HEK293 (cell line): ENCODE data around the gene ARHGAP25.

Experiments
- CTCF ChIA-PET: fragments of 350-600 bp; formaldehyde crosslinking; extraction: SDS; loops from one replicate; lab custom pipeline; 2021; ENCODE audit warnings: antibody characterized with exemption; lab: Yijun Ruan, JAX
- POLR2A ChIA-PET: fragments of 300-600 bp; formaldehyde crosslinking; extraction: SDS; loops from one replicate; lab custom pipeline; 2020; ENCODE audit warnings: antibody characterized with exemption, inconsistent platforms; lab: Yijun Ruan, JAX
- H3K27ac ChIP-seq: fragments of 200-500 bp; sonication (Bioruptor generic); 2 replicates; pipeline ENCODE4 v1.5.1; 2014; ENCODE audit warnings: low read depth, low read length, control low read depth, inconsistent platforms; ENCODE audit errors: extremely low read depth
- H3K36me3 ChIP-seq, 2 experiments: fragments of 200-500 bp in 1 of 2; sonication (Bioruptor generic) in 1 of 2; 1 replicate in 1 of 2; 2 replicates in 1 of 2; pipeline ENCODE4 v1.5.1; 2014 to 2017; ENCODE audit warnings: inconsistent platforms in 2 of 2, low read length in 2 of 2; ENCODE audit not compliant: control insufficient read depth in 2 of 2, insufficient read depth in 1 of 2
- H3K4me1 ChIP-seq: fragments of 200-500 bp; sonication (Bioruptor generic); 2 replicates; pipeline ENCODE4 v1.5.1; 2014; ENCODE audit warnings: mild to moderate bottlenecking, low read length, inconsistent platforms; ENCODE audit not compliant: control insufficient read depth, insufficient read depth
- H3K4me3 ChIP-seq: 2 replicates; pipeline ENCODE4 v1.5.1; 2011; ENCODE audit warnings: low read depth, mild to moderate bottlenecking, control low read depth, low read length, moderate library complexity
- H3K9me3 ChIP-seq: fragments of 200-500 bp; sonication (Bioruptor generic); 2 replicates; pipeline ENCODE4 v1.5.1; 2014; ENCODE audit warnings: low read depth, low read length, inconsistent platforms; ENCODE audit not compliant: control insufficient read depth, insufficient read depth
- BCL6B ChIP-seq: fragments of 450-650 bp; formaldehyde crosslinking; IDR thresholded peaks from 2 replicates; pipeline ENCODE4 v1.5.1; 2017; ENCODE audit warnings: missing biosample characterization, missing genetic modification characterization
- KLF8 ChIP-seq: fragments of 450-650 bp; formaldehyde crosslinking; IDR thresholded peaks from 2 replicates; pipeline ENCODE4 v1.5.1; 2016; ENCODE audit warnings: missing biosample characterization, missing genetic modification characterization
- SALL2 ChIP-seq: fragments of 450-650 bp; formaldehyde crosslinking; IDR thresholded peaks from 2 replicates; pipeline ENCODE4 v1.5.0; 2017; ENCODE audit warnings: missing biosample characterization, mild to moderate bottlenecking, missing genetic modification characterization, borderline replicate concordance
- ZNF133 ChIP-seq: fragments of 450-650 bp; formaldehyde crosslinking; IDR thresholded peaks from 2 replicates; pipeline ENCODE4 v1.5.1; 2016; ENCODE audit warnings: missing biosample characterization, missing genetic modification characterization
- ZNF16 ChIP-seq: fragments of 450-650 bp; formaldehyde crosslinking; IDR thresholded peaks from 2 replicates; pipeline ENCODE4 v1.5.1; 2016; ENCODE audit warnings: low read depth, missing biosample characterization, missing genetic modification characterization
- ZNF174 ChIP-seq: fragments of 450-650 bp; formaldehyde crosslinking; IDR thresholded peaks from 2 replicates; pipeline ENCODE4 v1.5.0; 2017; ENCODE audit warnings: missing biosample characterization, mild to moderate bottlenecking, missing genetic modification characterization
- ZNF221 ChIP-seq: fragments of 450-650 bp; formaldehyde crosslinking; IDR thresholded peaks from 2 replicates; pipeline ENCODE4 v1.5.1; 2017; ENCODE audit warnings: missing biosample characterization, missing genetic modification characterization, borderline replicate concordance
- ZNF391 ChIP-seq: fragments of 450-650 bp; formaldehyde crosslinking; IDR thresholded peaks from 2 replicates; pipeline ENCODE4 v1.5.1; 2016; ENCODE audit warnings: low read depth, missing biosample characterization, missing genetic modification characterization, borderline replicate concordance
- ZNF394 ChIP-seq: fragments of 450-650 bp; formaldehyde crosslinking; IDR thresholded peaks from 2 replicates; pipeline ENCODE4 v1.5.1; 2016; ENCODE audit warnings: missing biosample characterization, missing genetic modification characterization, mild to moderate bottlenecking, moderate library complexity, borderline replicate concordance
- ZNF518A ChIP-seq: fragments of 450-650 bp; formaldehyde crosslinking; conservative IDR thresholded peaks from 2 replicates; pipeline ENCODE4 v1.5.1; 2016; ENCODE audit warnings: low read depth, missing biosample characterization, missing genetic modification characterization
- ZNF580 ChIP-seq: fragments of 450-650 bp; formaldehyde crosslinking; IDR thresholded peaks from 2 replicates; pipeline ENCODE4 v1.5.1; 2016; ENCODE audit warnings: missing biosample characterization, missing genetic modification characterization
- ZNF692 ChIP-seq: fragments of 450-650 bp; formaldehyde crosslinking; IDR thresholded peaks from 2 replicates; pipeline ENCODE4 v1.5.1; 2016; ENCODE audit warnings: missing biosample characterization, missing genetic modification characterization
- ZNF707 ChIP-seq: fragments of 450-650 bp; formaldehyde crosslinking; IDR thresholded peaks from 2 replicates; pipeline ENCODE4 v1.5.1; 2016; ENCODE audit warnings: missing biosample characterization, missing genetic modification characterization
- ZNF777 ChIP-seq: fragments of 450-650 bp; formaldehyde crosslinking; IDR thresholded peaks from 2 replicates; pipeline ENCODE4 v1.5.1; 2017; ENCODE audit warnings: missing biosample characterization, missing genetic modification characterization, borderline replicate concordance
- ZNF837 ChIP-seq: fragments of 450-650 bp; formaldehyde crosslinking; IDR thresholded peaks from 2 replicates; pipeline ENCODE4 v1.5.1; 2016; ENCODE audit warnings: missing biosample characterization, missing genetic modification characterization
- ZSCAN30 ChIP-seq: fragments of 450-650 bp; IDR thresholded peaks from 2 replicates; pipeline ENCODE4 v1.5.1; 2018; ENCODE audit warnings: missing biosample characterization, mild to moderate bottlenecking, missing genetic modification characterization, moderate library complexity

ARHGAP25 gene

GRCh38 chr2:68863996-68864395, 129.4 kb downstream of the ARHGAP25 start:
- TF ChIP-seq ZNF580 (tag by site-specific recombination) = no peak
- no peak for TF ChIP-seq ZNF391
- TF ChIP-seq ZSCAN30 (tag by site-specific recombination) = no peak
- TF ChIP-seq ZNF16 (tag by site-specific recombination) = no peak
- TF ChIP-seq ZNF518A (tag by site-specific recombination) = no peak
- no peak for TF ChIP-seq ZNF837 (tag by site-specific recombination)
- TF ChIP-seq KLF8 (tag by site-specific recombination) = no peak
- TF ChIP-seq, all 188 proteins: peak for 0
- Histone ChIP-seq H3K4me1 (no peaks in the 10 kb centered on the region), H3K9me3 (no peaks in the 10 kb centered on the region), H3K27ac (no peak overlapping the region), H3K4me3 (no peak overlapping the region), H3K36me3 (no peaks in the 10 kb centered on the region)
- ChIA-PET CTCF (interaction anchor here (0.6 kb wide), 1 partner anchor 214 kb away, joined by 5 read pairs; no protein-coding TSS in a partner anchor), POLR2A (no interaction called here)

GRCh38 chr2:68865108-68865507, 130.5 kb downstream of the ARHGAP25 start:
- no peaks in the 10 kb centered on the region for H3K36me3 ChIP-seq
- H3K9me3 ChIP-seq = no peaks in the 10 kb centered on the region
- CTCF ChIA-PET = interaction anchor here (0.6 kb wide), 1 partner anchor 96 kb away, joined by 6 read pairs; no protein-coding TSS in a partner anchor
- no peak overlapping the region for H3K27ac ChIP-seq
- POLR2A ChIA-PET = no interaction called here
- no peaks in the 10 kb centered on the region for H3K4me1 ChIP-seq
- TF ChIP-seq ZNF707 (tag by site-specific recombination) (no peak), ZNF777 (tag by site-specific recombination) (no peak), SALL2 (tag by site-specific recombination) (no peak), ZNF174 (tag by site-specific recombination) (no peak), ZNF133 (tag by site-specific recombination) (no peak), BCL6B (tag by site-specific recombination) (no peak), ZNF221 (tag by site-specific recombination) (no peak), ZNF692 (no peak), ZNF394 (no peak)
- no peak overlapping the region for H3K4me3 ChIP-seq
